HG02840 (cell line): ENCODE measurements around the gene DCAF17.
"Not testable (repeated sequence)": the region's sequence is repeated elsewhere in the genome, so short reads cannot be mapped to it uniquely, and the experiment has no call there.

ENCODE experiments used
- ATAC-seq: cut with Tn5 transposase; IDR thresholded peaks from one replicate; pipeline ENCODE4 v1.9.1; 2021; ENCODE audit warnings: mild to moderate bottlenecking, moderate library complexity, moderate number of reproducible peaks; ENCODE audit not compliant: unreplicated experiment, low FRiP score

Gene DCAF17

DNA sequence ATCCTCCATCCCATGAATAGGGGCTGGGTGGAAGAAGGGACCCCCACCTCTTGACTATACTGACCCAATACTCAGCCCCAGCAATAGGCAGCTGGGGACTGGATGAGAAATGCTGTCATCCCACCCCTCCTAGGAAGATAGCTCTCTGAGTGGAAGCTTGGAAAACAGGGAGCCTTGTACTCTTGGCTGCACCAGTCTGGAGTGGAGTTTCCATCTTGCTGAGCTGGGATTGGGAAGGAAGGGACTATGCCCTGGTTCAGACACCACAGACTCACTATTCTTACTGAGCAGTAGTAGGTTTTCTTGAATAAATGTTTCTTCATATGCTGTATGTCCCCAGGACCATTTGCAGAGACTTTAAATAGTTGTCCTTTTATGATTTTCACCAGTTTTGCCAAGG, 7.4 kb downstream of the DCAF17 start:
- ATAC-seq: no peak

DNA sequence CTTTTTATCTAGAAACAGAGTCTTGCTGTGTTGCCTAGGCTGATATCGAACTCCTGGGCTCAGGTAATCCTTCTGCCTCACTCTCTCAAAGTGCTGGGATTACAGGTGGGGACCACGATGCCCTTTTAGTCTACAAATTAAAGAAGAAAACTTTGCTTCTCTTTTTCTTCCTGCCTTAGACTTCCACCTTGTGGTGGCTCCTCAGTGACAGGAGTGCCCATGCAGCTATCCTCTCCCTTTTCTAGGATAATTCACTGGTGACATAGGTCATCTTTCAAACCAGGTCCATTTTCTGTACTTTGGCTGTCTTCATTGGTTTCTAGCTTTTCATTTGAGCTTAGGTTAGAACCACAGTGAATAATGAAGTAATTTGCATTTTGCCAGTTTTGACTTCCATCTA, 13.6 kb downstream of the DCAF17 start:
- ATAC-seq: no peak

DNA sequence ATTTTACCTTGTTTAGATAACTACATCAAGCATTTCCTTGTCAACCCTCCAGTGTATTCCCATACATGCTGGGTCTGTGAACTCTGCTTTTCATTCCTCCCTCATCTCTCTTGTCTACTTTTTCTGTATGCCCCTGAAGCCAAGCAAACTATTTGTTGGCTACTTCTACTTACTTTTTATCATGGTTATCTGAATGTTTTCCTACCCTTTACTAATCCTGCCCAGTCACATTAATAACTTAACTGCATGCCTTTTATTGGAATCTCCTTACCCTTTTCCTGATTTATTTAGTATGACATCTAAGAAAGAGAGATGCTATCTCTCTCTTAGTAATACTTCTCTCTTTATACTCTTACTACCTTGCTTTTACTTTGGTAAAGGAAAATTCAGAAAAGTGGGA, 17.0 kb downstream of the DCAF17 start:
- no peak for ATAC-seq

DNA sequence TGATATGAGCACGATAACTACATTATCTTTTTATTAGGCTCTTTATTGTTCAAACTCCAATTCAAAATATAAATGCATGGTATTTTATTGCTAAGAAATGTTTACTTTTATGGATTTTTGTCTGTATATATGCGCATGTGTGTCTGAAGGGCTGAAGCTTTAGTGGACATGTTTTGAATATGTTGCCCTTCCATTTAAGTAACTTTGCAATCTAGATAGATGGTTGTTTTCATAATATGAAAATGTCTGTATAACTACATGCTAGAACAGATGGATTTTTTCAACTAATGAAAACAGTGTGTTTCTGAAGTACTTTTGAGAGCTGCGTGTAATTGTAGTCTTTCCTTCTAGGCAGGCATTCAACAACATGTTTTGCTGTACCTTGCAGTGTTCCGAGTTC, 18.7 kb downstream of the DCAF17 start:
- no peak for ATAC-seq

DNA sequence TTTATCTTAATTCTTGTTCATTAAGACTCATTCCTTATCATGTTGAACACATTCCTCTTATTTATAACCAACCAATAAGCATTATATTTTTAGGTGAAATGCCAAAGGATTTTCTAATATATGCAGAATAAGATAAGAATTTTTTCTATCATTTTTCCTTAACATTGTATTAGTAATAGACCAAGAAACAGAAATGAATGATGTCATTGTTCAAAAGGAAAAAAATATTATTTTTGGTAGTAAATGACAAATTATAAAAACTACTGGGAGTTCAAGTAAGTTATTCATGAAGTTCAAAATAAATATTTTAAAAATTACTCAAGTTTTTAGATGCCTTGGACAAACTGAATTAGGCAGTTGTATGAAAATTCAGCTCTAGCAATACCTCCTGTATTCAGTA, 25.5 kb downstream of the DCAF17 start:
- ATAC-seq: no peak

DNA sequence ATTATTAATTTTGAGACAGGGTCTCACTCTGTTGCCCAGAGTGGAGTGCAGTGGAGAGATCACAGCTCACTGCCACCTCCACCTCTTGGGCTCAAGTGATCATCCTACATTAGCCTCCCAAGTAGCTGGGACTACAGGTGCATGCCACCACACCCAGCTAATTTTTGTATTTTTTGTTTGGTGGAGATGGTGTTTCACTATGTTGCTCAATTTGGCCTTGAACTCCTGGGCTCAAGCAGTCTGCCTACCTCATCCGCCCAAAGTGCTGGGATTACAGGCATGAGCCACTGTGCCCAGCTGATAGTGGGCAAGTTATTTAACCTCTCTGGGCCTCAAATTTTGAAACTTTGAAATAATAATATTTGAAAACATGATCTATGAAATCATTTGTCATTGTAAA, 26.5 kb downstream of the DCAF17 start:
- no peak for ATAC-seq

DNA sequence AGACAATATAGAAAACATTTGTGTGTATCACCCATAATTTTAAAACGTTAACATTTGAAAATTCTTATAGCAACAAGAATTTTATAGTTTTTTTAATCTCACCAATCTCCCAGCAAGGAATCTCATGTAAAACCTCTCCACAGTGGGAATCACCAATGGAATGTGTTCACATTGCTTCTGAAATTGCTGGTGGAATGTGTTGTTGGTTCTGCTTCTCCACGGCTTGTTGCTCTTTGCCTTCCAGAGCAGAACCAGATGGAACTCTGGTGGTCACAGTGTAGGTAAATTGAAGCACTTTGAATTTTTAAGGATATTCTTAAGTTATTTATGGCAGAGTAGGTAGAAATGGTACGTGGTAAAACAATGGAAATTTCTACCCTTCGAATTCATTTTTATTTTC, 35.1 kb downstream of the DCAF17 start:
- ATAC-seq: no peak

DNA sequence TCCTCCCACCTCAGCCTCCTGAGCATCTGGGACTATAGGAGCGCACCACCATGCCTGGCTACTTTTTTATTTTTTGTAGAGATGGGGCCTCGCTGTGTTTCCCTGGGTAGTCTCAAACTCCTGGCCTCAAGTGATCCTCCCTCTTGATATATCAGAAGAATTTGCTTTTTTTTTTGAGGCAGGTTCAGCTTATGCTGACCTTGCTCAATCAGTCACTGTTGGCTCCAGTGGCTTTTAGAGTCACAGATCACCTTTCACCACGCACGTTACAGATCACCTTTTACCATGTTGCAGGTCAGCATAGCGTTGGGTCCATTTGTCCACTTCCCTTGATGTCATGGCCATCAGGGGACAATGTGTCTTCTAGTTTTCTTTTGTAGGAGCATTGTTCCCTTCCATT, 36.1 kb downstream of the DCAF17 start:
- ATAC-seq: no peak

DNA sequence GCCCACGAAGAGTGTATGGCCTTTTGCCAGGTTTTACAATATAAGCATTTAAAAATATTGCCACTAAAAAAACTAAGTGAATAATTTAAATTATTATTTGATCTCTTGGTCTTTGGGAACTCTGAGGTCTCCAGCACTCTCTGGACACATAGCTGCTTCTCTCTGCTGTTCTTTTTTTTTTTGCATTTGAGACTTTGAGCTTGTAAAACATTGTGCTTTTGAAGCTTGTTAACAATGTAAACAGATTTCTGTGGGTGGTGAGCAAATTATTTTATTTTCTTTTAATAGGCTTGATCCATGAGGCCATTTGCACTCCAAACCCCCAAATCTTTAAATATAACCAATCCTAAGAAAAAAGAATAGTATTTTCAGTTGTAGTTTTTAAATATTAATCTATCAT, 42.0 kb downstream of the DCAF17 start:
- no peak for ATAC-seq

DNA sequence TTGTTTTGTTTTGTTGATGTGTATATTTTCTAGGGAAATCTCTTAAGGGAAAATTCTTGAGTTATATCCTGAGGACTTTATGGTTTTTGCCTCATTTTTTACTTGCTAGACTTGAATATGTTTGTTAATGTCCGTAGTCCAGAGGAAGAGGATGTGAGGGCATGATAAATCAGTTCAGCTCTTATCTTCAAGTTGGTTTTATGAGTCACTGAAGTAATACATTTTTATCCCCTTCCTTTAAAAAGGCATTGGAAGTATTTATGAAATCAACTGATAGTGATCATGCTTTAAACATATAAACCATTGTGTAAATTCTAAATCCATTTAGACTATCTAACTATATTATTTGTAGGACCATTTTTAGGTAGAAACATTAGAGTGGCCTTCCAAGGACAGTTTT, 44.3 kb downstream of the DCAF17 start:
- ATAC-seq: no peak

DNA sequence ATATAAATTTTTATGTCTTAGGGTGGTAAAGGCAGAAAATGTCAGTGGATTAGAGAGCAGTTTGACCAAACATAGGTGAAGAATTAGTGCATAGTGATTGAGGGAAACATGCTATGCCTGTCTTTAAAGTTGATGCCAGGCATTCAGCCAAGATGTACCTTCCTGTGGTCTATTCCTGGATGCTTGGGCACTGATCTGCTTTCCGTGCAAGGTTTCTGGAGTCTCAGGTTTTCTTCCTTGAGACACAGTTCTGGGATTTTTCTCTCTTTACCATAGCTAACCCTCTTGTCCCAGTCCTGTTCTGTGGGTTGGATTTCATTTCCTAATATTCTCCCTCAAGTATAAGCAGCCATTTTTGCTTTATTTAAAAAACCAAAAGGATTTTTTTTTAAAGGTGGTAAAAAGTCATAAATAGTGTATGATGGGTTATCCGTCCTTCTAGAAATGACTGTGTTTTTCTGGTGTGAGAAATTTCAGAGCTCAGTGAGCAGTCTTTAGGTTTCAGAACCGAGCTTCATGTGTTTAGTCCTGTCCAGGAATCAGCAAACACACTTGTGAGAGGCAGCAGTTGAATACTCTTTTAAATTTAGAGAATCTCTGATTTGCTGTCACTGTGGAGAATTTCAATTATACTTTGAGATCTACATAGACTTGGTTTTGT, 45.3 kb downstream of the DCAF17 start:
- ATAC-seq: no peak

DNA sequence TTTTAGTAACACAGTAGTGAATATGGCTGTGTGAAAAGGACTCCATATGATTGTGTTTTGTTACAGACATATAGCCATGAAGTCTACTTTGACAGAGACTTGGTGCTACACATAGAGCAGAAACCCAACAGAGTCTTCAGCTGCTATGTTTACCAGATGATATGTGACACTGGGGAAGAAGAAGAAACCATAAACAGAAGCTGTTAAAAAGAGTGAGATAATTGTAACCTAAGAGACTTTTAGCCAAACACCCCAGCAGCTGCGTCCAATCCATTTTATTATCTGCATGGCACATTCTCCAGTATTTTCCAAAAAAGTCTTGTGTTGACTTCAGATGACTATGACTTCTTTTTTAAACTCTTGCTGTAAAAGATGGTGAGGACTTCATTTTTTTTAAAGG, 46.9 kb downstream of the DCAF17 start:
- ATAC-seq: no peak

DNA sequence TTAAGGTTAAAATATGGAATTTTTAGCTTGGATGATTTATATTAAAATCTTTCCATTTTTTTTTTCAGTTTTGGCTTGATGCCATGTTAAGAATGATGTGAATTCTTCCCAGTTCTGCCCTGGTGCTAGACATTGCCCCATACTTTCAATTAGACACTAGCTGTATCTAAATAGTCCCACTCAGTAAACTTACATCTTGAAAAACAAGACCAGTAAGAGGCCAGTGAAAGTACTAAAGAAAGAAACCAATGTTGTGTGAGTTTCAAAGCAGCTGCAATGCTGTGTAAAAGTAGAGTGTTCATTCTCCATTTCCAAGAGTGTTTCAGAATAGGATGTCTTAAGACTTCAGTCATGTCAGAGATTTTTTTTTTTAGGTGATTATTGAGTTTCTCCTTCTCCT, 48.3 kb downstream of the DCAF17 start:
- ATAC-seq: no peak

DNA sequence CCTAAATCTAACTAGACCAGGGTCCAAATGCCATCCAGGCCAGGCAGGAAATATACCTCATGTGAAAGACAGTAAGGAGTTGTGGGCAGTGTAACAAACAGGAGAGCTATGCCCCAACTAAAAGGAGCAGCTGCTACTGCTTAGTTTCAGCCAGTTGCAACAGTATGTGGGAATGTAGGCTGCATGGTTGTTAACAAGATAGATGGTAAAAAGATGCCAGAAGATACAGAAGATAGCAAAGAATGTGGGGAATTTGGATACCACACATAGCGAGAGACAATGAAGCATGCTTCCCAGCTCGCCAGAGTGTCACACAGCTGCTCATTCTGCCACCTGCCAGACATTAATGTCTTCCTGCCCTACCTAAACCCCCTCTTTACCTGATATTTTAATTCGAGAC, 48.9 kb downstream of the DCAF17 start:
- ATAC-seq: no peak

DNA sequence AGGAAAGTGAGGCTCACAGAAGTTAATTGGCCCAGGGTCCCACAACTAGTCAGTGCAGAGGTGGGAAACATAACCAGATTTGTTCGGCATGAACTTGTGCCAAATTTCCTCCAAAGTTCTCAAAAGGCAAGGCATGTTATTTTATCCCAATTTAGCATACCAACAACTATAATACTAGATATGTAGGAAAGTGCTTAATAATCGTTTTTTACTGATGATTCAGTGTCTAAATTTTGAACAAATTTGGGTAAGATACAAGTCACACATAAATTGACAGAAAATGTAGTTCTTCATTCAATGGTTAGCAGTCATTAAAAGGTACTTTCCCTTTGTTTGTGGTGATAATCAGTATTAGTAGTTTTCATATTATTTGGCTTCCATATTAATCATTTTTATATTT, 49.8 kb downstream of the DCAF17 start:
- ATAC-seq: no peak

DNA sequence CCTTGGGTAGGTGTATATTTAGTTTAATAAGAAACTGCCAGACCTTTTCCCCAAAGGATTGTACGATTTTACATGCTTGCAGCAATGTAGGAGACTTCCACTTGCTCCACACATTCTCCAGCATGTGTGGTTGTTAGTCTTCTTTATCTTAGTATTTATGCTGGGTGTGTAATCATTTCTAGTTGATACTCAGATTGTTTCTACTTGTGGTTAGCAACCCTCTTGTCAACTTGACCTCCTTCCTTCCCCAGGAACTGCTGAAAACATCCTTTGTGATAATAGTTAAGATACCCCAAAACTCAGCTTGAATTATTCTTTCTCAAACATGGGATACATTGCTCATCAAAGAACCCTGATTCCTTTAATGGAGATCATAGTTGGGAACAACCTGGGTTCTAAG, 51.1 kb downstream of the DCAF17 start:
- no peak for ATAC-seq

DNA sequence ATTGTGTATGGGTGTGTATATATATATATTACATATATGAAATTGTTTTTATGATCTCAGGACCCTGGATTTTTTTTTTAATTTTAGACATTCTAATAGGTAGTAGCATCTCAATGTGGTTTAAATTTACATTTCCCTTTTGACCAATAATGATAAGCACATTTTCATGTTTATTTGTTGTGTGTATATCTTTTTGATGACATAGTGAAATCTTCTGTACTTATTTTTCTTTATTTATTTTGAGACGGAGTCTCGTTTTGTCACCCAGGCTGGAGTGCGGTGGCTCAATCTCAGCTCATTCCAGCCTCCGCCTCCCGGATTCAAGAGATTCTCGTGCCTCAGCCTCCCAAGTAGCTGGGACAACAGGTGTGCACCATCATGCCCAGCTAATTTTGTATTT, 53.2 kb downstream of the DCAF17 start:
- no peak for ATAC-seq

DNA sequence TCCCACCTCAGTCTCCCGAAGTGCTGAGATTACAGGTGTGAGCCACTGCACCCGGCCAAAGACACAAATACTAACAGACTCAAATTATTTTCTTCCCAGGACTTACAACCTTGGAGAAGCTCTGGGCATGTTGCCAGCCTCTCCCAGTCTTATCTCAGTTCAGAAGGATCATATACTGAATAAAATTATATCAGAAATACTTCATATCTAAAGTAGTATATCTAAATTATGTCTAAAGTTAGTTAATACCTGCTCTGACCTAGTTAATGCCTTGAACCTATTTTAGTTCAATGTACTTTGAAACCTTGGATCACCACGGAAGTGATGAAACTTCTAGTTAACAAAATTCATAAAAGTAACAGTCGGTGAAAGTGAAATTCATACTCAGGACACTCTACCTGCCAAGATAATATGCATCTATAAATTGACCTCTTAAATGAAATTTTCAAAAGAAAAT, 53.8 kb downstream of the DCAF17 start:
- no peak for ATAC-seq

DNA sequence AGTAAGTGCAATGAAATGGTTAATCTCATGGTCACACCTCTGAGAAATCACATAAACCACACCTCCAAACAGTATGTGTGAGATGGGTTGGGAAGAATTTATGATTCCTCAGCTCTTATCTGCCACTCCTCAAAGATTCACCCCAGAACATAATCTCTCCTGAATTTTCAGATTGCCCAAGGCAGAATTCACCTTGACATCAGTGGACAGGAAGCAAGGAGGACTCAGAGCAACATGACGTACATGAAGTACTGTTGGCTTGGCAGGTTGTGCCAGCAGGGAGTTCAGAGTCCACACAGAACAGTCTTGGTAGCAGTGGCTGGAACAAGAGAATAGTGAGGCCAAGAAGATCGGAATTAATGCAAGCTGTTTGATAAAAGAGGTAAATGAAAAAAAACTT, 56.6 kb downstream of the DCAF17 start:
- no peak for ATAC-seq

DNA sequence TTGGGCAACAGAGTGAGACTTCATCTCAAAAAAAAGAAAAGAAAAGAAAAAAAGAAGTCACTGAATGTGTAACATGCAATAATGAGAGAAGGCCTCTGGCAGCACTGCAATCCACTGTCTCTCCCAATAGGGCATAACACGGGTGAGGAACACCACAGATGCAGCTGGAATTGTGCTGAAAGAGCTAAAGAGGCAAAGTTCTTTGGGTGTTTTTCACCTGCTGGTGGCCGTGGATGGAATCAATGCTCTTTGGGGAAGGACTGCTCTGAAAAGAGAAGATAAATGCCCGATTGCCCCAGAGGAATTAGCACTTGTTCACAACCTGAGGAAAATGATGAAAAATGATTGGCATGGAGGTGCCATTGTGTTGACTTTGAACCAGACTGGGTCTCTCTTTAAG, 57.3 kb downstream of the DCAF17 start:
- no peak for ATAC-seq

DNA sequence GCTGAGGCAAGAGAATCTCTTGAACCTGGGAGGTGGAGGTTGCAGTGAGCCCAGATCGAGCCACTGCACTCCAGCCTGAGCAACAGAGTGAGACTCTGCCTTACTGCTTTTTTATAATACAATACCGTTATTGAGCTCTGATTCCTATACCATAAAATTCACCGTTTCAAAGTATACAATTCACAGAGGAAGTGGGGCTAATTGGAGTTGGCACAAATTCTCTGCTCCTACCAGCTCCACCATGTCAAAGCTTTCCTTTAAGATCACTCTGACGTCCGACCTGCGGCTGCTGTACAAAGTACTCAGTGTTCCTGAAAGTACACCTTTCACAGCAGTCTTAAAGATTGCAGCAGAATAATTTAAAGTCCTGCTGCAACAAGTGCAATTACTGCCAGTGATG, 58.6 kb downstream of the DCAF17 start:
- ATAC-seq: no peak

DNA sequence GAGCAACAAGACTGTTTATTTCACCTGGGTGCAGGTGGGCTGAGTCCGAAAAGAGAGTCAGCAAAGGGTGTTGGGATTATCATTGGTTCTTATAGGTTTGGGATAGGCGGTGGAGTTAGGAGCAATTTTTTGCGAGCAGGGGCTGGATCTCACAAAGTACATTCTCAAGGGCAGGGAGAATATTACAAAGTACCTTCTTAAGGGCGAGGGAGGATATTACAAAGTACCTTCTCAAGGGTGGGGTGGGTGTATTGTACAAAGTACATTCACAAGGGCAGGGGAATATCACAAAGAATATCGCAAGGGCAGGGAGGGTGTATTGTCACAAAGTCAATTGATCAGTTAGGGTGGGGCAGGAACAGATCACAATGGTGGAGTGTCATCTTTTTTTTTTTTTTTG, 63.6 kb downstream of the DCAF17 start:
- ATAC-seq: not testable (repeated sequence)

DNA sequence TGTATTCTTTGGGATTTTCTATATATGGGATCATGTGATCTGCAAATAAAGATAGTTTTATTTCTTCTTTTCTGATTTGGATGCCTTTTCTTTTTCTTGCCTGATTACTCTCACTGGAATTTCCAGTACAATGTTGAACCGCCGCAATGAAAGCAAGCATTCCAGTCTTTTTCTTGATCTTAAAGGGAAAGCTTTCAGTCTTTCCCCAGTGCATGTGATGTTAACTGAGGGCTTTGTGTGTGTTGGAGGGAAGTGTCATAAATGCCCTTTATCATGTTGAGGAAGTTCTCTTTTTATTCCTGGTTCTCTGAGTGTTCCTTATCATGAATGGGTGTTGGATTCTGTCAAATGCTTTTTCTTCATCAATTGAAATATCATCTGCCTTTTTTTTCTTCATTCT, 71.3 kb downstream of the DCAF17 start:
- ATAC-seq: no peak
